Stimulated activated CD4-positive, alpha-beta T cell treated with anti-CD3 and anti-CD28 coated beads, Interleukin-1b, Interleukin-23, amount 100 ng/mL, for 1 hour (primary cell): Measurements from ENCODE around the gene FABP3.

Source experiments
- DNase-seq, 2 donors: peaks; one replicate each; pipeline ENCODE4 v3.0.0-alpha.2; 2020; ENCODE audit warnings: low read depth in 2 of 2

Gene FABP3

DNA sequence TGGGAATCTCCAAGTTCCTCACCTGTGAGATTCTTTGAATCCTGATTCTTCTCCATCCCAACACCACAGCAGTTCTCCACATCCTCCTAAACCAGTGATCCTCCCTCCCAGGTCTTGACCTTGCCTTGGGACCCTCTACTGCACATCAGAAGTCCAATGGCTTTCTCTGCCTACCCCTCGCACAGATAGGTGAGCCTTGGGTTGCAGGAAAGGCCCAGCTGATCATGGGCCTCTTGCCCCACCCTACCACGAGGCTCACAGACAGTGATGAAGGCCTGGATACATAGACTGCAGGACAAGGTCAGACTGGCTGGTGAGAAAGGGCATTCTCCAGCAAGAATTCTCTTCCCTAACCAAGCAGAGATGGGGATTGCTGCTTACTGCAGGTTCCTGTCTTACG, 825 bp downstream of the FABP3 start:
- DNase-seq: no peak

DNA sequence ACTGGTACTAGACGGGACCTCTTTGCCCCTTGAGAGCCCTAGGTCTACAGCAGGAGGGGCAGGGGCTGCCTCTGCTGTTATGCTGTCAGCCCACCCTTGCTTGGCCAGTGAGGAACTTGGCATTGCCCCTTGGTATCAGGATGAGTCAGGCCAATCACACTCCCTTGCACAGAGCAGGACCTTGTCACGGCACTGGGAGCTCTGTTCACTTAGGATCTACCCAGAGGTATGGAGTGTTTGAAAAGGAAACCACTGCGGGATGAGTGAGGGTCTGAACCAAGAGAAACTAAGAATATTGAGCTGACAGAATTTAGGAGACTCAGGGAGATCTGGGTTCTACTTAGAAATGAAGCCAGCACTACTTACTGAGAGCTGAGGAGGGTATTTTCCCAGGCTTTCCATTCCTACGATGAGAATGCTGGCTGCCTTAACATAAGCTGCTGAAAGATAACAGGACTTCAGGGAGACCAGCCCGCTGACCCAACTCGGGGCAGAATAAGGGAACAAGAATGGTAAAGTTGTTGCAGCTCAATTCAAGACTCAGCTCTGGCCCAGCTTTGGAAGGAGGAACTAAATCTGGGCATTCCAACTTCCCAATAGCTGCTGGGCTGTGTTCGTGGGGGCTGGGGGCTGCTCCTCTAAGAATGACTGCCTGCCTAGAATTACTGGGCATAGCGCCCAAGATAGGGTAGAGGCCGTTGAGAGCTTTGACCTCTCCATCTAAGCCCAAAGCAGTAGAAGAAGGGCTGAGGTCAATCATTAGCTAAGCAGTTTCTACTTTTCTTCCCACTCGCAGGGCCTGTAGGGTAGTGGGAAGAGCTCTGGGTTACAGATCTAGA, 1.5 kb downstream of the FABP3 start:
- no peak for DNase-seq

DNA sequence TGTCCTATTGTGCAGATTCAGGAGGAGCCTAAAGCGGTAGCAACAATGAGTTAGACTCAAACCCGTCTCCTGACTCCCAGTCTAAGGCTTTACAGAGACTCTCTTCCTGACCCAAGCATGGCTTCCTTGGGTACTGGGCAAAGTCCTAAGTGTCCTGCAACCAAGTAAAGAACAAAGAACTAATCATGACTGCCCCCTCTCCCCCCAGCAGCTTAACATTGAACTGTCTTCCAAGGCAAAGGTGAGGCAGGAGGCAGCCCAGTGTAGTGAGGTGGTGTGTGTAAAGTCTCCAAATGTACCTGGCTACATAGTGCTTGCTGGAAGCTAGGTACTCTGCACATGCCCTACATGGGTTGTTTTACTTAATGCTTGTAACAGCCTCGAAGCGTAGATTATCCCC, 2.3 kb downstream of the FABP3 start:
- DNase-seq: no peak

- DNase-seq: no peak
Observed at GRCh38 chr1:31370021-31370420, 2.9 kb downstream of the FABP3 start.

DNA sequence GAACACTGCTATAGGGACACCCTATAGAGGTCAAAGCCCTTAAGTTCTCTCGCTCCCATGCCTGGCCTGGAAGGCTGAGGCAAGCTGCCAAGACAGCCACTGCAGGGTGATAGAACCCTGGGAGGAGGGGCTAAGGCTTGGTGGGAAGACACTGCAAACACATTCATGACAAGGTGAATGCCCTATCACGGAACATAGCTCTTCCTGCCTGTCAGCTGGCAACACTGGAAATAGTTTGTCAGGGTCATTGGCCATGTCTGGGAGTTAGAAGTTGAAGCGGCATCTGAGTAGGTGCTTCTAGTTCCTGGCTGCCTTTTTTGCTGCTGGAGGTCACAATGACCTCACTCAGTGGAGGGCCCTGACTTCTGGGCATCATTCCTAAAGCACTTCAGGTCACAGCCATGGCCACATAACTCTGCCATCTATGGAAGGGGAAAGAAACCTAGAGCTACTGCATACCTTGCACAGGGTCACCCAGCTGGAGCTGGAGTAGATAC, 4.2 kb downstream of the FABP3 start:
- no peak for DNase-seq

DNA sequence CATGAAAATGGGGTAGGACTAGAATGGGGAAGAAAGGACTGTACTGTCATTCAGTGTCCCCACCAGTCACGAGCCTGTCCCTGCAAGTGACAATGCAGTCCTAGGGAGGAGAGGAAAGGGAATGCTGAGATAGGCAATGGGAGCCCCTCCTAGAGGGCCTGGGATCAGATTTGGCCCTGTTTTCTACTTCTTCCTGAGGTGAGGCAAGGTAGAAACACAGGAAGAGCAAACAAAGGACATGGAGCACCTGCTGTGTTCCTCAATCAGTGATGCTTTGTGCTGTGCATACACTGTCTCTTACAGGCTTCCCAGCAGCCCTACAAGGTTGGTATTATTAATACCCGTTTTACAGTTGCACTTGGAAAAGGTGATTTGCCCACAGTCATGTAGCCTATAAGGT, 6.1 kb downstream of the FABP3 start:
- no peak for DNase-seq

DNA sequence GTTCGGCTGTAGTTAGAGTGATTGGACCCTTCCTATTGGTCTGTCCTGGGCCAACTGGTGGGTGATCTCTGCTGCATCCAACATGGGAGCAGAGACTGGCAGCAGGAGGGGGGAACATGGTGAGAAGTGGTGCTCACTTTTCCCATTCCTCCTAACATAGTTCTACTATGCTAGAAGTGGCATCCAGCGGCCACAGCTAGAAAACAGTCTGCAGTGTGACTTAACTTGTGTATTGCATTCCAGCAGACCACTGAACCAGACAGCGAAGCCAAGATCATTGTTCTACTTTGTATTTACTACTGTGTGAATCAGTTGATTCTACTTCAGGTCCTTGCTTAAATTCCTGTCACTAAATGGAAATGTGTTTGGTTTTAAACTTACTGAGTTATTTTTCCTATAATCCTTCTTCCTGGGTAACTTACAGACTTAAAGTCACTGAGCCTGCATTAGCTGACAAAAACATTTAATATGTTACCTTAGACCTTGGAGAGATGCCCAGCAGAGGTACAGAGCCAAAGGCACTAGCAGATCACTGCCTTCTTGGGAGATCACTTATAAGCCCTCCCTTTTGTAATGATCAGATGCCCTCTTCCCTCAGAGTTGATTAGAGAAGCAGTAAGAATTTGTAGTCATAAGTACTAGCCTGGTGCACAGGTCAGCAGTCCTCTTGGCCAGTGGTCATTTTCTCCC, 8.2 kb downstream of the FABP3 start:
- DNase-seq: no peak

- no peak for DNase-seq
Observed at GRCh38 chr1:31362032-31362431, 10.8 kb downstream of the FABP3 start.

DNA sequence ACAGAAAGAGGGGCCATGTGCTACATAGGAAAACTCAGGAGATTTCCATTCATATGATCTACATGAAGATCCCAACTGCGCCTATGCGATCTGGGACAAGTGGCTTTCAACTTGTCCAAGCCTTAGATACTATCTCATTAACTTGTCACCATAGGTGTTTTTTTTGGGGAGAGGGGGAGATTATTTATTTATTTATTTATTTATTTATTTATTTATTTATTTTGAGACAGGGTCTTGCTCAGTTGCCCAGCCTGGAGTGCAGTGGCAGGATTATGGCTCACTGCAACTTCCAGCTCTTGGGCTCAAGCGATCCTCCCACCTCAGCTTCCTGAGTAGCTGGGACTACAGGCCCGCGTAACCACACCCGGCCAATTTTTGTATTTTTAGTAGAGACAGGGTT, 11.3 kb downstream of the FABP3 start:
- no peak for DNase-seq

GRCh38 chr1:31356427-31356826, 16.4 kb downstream of the FABP3 start:
- no peak for DNase-seq

DNA sequence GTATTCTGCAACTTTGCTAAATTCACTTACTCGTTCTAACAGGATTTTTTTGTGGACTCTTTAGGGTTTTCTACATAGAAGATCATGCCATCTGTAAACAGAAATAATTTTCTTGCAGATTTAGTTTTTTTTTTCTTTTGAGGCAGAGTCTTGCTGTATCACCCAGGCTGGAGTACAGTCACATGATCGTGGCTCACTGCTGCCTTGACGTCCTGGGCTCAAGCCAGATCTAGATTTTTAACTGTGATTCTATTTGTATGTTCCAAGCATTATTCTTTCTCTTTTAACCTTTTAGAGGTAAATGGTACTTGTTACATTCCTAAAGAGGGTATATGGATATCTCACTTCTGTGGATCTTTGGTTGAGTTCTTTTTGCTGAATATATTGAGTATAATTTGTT, 18.6 kb downstream of the FABP3 start:
- DNase-seq: no peak

GRCh38 chr1:31348449-31348848, 24.4 kb downstream of the FABP3 start:
- no peak for DNase-seq

GRCh38 chr1:31346785-31347184, 26.1 kb downstream of the FABP3 start:
- DNase-seq: no peak

GRCh38 chr1:31345635-31346034, 27.2 kb downstream of the FABP3 start:
- no peak for DNase-seq

- DNase-seq: no peak
Observed at GRCh38 chr1:31344503-31344902, 28.4 kb downstream of the FABP3 start.

DNA sequence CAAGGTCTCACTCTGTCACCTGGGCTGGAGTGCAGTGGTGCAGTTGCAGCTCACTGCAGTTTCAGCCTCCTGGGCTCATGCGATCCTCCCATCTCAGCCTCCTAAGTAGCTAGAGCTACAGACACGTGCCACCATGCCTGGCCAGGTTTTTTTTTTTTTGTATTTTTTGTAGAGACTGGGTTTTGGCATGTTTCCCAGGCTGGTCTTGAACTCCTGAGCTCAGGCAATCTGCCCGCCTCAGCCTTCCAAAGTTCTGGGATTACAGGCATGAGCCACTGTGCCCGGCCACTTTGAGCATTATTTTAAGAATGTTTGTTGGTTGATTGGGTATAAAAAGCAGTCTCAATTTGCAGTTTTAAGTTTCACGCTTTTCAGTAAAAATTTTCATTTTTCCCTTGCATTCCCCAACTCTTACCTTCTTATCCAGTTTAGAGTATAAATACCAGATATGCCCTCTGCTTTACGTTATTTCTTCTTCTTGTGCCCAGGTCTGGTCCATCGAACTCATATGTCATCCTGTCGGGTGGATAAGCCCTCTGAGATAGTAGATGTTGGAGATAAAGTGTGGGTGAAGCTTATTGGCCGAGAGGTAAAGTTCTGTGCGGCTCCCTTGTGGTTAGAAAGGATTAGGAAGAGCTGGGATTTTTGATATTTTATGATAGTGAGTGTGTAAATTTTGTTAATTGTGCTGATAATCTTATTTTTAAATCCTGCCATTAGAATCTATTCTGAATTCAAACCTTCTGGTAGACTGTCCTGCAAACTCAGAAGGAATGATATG, 36.0 kb downstream of the FABP3 start:
- no peak for DNase-seq

DNA sequence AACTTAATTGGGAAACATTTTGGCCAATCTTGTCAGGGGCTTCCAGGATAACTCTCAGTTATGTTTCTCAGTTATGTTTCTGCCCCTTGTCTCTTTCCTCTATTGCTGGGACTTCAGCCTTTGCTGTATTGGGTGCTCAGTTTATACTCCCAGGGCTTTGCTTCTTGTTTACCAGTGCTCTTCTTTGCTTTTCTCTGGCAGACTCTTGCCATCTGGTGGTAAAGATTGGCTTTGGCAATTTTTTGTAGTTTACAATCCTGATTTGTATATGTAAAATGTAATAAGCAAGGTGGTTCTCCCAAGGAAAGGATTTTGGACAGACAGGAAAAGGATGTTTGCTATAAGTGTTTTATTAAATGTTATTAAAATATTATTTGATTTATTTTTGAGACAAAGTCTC, 37.9 kb downstream of the FABP3 start:
- DNase-seq: no peak

DNA sequence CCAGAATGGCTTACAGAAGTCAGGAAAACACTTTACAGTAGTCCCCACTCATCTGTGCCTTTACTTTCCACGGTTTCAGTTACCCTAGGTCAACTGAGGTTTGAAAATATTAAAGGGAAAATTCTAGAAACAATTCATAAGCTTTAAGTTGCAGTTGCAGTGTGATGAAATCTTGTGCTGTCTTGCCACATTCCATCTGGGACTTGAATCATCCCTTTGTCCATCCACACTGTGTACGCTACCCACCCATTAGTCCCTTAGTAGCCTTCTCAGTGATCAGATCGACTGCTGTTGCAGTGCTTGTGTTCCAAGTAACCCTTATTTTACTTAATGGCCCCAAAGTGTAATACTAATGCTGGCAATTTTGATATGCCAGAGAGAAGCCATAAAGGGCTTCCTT, 45.5 kb downstream of the FABP3 start:
- no peak for DNase-seq

DNA sequence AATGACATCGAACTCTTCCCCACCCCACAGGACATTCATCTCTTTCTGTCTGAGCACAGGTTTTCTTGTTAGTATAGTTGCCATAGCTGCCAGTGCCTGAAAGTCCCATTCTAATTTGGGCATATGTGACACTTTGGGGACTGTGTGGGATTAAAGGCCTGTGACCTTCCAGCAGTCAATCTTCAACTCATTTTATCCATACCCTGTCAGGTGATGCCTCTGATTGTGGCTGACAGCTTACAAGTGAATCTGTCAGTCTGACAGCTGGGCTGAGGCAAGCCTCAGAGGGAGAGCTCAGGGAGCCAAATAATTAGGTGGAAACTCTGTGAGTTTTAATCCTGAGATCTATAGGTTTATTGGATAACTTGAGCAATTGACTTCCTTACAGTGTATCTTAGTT, 46.4 kb downstream of the FABP3 start:
- DNase-seq: no peak

GRCh38 chr1:31324992-31325391, 47.9 kb downstream of the FABP3 start:
- no peak for DNase-seq

DNA sequence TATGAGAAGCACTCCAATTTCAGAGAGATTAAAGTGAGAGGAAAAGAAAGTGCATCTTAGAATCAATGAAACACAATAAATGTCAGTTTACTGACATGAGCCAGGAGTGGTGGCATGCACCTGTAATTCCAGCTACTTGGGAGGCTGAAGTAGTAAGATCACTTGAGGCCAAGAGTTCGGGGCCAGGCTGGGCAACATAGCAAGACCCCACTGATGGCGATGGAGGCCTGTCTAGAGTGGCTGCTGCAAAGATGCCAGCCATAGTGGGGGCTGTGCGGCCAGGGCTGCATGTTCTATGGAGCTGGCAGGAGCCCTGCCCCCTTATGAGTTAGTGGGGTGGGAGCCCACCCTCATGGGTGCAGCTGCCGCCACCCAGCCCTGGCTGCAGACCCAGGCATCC, 48.8 kb downstream of the FABP3 start:
- DNase-seq: no peak

DNA sequence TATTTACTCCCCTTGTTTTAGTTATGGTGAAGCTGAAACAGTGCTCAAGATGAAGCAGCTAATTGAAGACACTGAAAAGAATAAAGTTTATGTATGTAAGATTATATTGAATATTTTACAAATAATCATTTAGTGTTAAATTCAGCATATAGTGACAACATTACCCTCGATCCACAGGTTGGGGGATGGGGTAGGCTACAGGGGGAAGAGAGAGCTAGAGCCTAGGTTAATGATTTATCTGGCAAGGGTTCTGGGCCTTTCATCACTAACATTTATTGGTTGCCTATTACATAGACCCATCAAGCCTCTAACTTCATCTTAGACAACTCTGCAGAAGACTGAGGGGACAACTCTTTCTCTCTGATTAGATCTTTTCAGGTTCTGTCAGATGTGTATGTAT, 54.7 kb downstream of the FABP3 start:
- no peak for DNase-seq

DNA sequence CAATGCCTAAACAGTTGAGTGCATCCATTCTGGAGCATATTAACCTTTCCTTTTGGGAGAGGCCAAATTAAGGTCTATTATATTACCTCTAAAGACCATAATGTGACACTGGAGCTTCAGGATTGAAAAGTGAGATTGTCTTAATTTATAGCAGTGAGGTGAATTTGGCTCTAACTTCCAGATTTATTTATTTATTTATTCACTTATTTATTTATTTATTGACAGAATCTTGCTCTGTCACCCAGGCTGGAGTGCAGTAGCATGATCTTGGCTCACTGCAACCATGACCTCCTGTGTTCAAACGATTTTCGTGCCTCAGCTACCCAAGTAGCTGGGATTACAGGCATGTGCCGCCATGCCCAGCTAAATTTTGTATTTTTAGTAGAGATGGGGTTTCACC, 57.0 kb downstream of the FABP3 start:
- no peak for DNase-seq
